OCI-M2 (cell line): ENCODE data around the gene MTSS2.

Experiments used
- DNase-seq: peaks from one replicate; lab custom pipeline; 2025; ENCODE audit not compliant: unreplicated experiment; lab: John Stamatoyannopoulos, UW

MTSS2 gene

DNA sequence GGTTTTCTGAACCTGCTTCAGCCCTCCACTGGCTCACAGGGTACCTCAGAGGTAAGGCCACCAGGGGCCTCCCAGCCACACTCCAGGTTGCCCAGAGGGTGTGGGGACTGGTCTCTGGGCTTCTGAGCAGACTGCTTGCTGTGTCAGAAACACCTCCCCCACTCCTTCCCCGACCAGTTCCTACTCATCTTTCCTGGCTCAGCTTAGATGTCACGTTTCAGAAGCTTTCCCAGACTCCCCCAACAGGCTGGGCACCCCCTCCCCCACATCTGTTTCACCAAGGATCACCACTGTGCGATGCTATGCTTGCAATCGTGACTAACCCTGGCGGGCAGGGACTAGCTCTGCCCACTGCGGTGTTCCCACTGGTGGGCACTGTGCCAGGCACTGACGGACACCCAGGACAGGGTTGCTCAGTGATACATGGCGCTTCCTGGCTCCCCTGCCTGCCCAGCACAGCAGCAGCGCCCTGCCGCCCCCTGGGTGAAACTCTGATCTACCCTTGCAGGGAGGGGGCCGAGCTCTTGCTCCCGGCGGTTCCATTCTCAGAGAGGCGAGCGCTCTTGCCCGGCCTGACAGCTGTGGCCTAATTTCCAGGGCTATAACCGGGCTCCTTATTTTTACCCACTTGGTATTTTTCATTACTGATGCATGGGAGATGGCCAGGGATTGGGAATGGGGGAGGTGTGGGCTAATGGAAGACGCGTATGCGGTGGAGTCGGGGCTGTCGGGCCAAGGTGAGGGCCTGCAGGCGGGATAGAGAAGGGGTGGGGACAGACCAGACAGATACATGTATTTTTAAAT is 29.4 kb upstream of the MTSS2 start:
- DNase-seq, result no peak

DNA sequence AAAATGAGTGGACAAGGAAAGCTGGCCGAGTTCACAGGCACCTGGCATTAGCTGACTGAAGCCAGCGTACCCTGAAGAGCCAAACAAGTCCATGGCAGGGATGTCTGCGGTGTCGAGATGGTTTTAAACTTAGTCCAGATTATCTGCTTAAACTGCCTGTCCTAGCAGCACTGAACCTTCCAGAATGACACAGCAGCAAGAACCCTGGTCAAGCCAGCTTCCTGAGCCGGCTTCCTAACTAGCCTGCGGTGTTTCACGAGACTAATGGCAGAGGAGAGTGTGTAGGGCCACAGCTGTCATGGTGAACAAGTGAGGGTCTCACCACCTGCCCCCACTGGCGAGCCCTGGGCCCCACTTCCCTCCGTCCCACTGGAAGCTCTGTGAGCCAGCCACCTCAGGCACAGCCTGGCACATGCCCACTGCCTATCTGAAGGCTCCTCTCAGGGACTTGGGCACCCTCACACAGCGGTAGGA is 28.8 kb upstream of the MTSS2 start:
- no peak for DNase-seq

DNA sequence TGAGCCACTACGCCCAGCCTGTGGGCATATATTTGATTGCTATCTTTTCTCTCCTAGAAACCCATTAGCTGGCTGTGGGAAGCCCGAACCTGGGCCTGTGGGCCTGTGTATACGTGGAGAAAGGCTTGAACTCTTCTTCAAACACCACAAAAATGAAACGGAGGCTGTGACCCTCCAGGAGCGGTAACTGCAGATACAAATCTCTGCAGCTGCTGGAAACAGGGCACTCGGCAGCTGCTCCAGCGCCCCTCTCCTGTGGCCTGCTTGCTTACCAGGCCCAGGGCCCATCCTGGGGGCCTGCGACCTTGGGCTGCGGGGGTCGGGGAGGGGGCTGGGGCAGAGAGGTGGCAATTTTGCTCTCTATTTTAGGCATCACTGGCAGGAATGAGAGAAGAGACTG is 28.0 kb upstream of the MTSS2 start:
- DNase-seq, result no peak

DNA sequence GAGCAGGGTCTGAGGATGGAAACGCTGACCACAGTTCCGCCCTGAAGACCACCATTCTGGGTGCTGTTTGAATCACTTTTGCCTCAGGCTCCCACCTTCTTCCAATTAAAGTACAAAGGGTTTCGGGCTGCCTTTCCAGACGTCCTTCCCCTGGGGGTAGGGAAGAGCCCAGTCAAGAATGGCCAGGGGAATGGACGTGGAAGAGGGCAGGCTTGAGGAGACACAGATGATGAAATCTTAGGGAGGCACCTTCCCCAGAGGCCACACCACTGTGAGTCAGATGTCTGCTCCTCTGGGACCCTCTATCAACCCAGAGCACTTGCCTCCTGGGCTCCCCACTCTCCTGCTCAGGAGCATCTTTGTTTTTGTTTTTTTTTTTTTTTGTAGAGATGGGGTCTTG is 27.5 kb upstream of the MTSS2 start:
- no peak for DNase-seq

DNA sequence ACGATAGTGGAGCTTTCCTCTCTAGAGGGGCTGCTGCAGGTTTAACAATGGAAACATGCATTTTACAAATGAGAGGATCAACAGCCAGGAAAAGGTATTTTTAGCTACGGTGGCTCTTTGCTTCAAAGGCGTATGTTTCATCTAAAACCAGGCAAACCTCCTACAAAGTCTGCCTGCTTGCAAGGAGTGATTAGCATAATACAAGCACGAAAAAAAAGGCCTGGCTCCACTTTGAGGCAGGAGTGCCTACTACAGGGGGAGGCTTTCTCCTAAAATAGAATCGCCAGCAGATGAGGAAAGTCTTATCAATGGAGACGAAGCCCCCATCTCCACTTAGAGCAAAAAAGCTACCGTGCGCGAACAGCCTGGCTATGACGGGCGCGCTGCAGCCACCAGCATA is 27.1 kb upstream of the MTSS2 start:
- no peak for DNase-seq

DNA sequence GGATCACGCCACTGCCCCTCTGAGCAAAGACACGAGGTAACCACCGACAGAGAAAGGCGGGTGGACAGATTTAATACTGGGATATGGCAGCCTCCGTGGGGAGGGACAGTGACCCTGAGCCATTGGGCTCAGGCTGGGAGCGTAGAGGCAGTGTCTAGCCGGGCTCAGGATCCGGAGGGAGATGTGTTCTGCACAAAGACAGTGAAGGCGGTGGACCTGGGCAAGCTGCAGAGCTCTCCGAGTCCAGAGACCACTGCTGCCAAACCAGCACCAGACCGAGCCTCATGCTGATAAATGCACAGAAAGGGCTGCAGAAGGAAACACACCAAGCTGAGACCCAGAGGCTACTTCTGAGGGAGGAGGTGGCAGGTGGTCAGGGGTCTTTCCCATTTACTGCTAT is 26.5 kb upstream of the MTSS2 start:
- no peak for DNase-seq

DNA sequence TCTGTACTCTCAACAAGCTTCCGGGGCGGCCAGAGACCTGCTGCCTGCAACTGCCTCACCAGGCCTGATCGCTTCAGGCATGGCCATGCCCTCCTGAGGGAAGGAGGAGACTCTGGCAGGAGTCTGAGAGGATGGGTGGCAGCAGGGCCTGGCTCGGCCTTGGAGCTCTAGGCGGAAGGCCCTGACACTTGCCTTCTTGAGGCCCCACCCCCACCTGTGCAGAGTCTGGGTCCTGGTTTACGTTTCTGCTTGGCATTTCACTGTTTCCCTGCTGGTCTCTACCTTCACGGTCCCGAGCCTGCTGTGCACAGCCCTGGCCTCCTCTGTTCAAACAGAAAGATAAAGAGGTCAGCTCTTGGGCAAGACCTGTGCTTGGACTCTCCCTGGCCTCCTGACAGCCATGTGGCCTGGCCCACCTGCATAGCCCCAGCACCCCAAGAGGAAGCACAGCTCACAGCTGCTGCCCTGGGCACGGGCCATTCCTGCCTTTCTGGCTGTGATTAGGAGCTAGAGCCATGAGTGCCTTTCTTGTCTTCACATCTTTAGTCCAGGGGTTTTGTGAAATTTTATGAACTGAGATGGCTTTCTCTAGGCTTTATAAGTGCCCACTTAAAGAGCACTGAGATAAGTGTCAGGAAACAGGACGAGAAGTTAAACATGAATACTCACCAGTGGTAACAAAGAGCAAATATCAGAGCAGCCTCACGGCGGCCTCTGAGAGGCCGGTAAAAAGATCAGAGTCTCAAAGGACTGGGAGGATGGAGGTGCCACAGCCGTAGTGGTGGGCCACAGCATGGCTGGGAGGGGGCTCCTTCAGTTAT is 25.6 kb upstream of the MTSS2 start:
- DNase-seq, result no peak

DNA sequence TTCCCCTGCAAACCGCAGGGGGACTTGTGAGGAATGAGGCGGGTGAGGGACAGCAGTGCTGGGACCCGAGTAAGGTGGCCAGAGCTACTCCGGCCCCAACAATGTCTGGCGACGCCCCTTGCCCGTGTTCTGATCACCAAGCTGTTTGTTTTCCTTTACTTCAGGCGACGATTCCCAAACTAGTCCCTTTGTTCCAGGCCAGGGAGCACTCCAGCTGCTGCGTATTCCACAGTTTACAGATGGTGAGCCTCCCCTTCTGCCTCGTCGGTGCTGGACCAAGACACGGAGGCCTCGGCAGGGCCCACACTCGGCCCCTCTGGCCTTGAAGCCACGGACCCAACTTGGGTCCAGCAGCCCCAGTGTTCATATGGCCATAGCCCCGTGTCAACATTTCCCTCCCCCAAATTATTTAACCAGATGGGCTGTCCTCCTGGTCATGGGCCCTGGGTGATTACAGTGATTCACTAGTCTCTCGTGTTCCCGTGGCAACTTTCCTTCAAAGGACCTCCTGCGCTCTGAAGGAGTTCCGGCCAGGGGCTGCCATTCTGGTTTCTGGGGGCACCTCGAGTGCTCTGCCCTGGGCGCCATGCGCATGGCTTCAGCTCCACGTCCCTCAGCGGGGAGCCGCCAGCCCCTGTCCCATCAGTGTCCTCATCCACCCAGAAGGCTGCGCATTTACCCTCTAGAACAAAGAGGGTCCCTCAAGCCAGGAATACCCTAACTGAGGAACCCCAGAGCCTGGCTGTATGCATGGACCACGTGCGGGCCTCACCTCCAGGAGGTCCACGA is 24.8 kb upstream of the MTSS2 start:
- DNase-seq, result no peak

DNA sequence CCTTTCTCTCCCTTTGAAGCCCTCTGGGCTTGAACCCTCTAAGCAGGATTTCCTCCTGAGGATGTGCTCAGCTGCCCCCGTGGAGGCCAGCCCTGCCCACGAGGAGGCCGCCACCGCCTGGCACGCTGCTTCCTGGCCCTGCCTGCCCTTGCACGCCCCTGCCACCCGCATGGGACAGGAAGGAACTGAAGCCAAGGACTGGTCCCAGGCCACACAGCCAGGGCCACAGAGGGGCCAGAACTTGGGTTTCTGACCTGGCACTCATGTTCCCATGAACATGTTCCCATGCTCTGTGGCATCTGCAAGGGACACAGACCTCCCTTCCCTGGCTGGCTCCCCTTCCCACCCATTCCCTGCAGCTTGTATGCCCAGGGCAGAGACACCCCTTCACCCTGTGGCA is 24.1 kb upstream of the MTSS2 start:
- no peak for DNase-seq

DNA sequence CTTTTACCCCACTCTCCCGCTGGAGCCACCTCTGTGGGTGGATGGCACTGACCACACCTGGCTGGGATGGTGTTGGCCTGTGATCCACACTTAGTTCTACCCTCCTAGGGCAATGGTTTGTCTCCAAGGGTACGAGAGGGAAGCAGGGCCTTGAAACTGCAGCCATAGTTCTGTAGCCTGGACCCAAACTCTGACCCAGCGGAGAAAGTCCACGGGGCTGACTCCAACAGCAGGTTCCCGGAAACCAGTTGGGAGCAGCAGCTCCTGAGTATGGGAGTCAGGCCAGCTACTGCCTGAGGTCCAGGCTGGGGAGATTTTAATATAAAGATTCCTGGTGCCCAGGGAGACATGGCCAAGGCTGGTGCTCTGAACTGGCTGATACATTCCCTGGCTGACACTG is 23.6 kb upstream of the MTSS2 start:
- no peak for DNase-seq

DNA sequence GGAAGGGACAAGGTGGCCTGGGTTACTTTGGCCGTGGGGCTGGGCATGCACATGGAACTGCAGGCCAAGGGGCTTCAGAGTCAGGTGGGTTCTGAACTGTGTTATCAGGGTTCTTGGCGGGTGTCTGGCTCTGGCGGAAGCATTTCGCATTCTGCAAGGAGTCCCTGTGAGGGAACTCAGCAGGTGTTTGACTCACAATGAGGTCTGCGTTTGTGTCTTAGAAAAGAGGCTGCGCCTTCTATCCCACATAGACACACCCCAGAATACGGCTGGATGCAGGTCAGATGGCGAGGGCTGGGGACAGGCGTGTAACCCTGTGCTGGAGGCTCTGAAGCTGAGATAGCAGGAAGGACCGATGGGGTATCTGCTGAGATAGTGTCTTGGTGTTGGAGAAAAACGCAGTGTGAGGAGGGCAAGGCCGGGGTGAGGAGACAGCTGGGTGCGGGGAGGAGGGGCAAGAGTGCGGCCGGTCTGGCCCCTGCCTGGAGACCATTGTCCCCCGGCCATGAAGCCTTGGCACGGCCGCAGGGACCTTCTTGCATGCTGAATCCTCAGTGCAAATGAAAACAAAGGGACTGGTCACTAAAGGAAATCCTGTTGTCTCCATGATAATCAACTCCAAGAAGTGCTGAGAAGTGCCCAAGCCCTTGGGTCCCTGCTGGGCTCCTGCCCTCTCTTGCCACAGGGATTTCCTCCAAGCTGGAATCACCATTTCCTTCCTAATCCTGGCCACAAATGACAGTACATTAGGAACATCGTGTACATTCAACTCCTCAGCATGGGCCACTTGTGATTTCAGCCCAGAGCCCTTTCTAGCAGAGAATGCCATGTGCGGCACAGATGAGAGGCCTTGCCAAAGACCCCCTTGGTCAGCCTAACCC is 22.8 kb upstream of the MTSS2 start:
- no peak for DNase-seq

DNA sequence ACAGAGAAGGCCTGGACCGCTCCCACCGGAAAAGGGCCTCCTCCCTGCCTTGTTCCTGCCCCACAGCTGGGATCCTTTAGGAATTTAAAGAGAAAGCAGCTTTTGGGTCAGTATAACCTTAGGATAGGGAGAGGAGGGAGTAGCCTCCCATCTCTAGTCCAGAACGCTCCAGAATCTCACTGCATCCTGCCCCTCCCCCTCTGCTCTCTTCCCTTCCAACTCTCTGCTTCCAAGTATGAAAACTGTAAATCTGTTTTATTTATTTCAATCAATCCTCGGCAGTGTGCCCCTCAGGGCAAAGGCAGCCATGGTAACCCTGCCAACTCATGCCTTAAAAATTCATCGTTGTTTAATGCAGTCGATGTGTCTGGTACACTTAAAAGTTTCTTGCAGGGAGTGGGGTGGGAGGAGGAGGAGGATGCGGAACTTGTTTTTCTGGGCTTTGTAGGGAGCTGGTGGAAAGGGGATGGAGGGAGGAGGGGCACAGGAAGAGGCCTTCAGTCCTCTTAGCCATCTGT is 21.2 kb upstream of the MTSS2 start:
- DNase-seq, result no peak

DNA sequence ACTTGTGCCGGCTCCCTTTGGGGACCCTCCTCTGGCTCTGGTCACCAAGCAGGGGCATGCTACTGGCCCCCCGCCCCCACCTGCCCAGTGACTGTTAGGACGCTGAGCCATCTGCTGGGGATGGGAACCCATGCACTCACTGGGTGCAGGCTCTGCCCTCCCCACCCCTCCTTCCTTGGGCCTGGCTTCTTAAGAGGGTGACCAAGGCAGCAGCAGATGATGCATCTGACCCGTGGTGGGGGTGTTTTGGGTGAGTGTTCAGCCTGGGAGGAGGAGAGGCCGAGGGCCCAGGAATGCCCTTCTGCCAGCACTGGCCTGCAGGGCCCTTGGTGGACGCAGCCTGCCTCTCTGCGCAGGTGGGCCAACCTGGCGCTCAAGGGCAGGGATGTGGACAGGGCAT is 19.2 kb upstream of the MTSS2 start:
- DNase-seq, result no peak

DNA sequence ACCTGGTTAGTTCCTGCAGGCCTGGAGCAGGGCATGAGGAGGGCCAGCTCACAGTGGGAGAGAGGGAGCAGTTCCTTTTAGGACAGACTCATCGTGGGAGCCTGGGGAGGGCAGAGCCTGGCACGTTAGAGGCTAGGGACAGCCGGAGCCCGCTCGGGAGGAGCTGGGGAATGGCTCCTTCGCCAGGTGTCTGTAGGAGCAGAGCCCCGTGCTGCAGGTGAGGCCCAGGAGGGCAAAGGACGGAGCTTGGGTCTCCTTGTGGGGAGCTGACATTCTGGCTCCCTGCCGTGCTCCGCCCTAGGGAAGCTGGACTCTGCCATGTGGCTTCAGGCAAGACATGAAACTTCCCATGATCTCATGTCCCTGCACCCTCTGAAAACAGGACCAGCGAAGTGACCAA is 18.7 kb upstream of the MTSS2 start:
- no peak for DNase-seq

DNA sequence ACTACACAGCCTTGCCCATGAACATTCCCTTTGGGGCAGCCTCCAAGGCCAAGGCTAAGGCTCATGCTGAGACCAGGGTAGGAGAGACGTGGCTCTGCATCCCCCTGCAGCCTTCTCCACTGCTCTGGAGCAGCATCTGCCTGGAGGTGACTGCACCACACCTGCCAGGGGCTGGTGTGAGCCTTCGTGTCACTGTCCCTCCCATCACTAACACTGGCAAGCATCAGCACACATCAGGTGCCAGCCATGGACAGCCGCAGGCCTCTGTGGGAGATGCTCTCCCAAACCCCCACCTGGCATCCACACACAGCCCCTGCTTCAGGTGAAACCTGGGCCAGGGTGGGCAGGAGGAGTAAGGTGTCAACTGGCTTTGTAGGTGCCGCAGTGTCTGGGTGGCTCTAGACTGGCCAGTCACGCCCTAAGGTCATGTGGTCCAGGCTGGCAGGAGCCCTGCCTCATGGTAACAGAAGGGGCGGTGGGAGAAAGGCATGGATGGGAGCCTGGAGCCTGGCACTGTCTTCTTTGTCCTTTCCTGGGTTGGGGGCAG is 18.1 kb upstream of the MTSS2 start:
- DNase-seq, result no peak

DNA sequence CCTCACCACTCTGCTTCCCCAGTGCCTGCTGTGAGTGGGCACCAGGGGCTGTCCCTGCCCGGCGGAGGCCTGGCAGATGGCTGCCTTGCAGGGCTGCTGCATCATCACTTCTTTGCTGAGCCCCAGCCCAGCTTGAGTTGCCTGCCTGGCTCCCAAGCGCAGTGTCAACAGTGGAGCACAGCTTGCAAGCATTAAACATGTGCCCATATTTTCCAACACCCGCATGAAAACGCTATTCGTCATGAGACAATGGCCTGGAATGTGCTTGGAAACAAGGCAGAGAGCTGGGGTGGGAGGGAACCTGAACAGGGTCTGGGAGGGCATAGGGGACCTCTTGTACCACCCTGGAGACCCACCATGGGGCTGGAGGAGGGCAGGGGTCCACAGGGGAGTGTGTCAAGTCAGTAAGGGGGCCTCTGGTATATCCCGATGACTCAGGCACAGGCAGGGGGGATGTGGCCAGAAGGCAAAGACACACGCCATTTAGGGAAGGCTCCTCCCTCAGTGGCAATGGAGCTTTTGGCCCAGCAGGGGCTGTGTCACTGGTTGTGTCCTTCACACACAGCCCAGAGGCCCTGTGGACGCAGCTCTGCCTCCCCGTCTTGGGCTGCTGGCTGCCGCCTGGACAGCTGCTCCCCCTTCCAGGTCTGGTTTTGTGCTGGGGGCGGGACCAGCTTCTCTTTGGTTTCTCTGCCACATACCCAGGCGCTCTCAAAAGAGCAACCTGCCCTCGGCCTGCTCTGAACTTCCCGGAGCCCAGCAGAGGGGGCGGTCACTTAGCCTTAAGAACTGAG is 17.4 kb upstream of the MTSS2 start:
- DNase-seq, result no peak

DNA sequence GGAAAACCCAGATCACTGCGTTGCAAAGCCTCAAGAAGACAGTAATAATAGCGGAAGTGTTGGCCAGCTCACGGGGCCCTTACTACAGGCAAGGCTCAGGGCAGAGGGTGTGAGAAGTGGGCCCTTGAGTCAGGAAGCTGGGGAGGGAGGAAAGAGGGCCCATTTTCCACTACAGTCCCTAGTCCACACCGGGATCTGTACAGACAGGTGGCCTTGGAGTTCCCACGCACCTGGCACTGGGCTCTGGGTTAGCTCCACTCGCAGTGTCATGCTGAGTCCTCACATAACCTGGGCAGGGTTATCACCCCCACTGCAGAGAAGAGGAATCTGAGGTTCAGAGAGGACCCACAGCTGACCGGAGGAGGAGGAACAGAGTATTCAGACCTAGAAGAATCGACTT is 16.8 kb upstream of the MTSS2 start:
- DNase-seq, result no peak

DNA sequence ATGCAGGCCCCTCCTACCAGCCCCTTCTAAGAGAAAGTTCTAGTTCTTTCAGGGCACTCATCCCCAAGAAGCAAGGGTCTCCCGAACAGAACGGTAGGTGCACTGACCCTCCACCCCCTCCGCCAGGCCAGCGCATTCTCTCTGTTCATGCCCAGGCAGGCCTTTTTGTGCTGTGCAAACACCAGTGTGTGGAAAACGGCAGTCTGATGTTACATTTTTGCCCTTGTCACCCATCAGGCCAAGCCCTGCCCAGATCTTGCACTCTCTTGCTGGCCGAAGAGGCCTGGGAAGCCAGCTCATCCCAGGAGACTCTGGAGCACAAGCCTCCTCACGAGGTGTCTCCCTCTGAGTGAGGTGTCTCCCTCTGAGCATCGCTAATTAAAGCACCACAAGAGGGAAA is 16.1 kb upstream of the MTSS2 start:
- DNase-seq, result no peak

DNA sequence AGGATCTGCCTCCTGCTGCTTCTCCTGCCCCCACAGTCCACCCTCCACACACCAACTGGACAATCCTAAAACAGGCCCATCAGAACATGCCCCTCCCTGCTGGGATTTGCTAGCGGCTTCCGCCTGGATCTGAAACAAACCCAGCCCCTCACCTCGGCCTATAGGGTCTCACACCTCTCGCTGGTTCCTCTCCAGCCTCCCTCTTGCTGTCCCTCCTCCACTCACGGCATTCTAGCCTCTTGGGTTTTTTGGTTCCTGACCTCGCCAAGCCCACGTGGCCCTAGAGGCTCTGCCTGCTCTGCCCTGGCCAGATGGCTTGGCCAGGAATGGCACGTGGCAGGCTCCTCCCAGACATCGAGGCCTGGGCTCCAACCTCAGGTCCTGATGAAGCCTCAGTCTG is 15.7 kb upstream of the MTSS2 start:
- DNase-seq, result no peak
